ENCODE data around the gene ETS2. TPM values are rescaled to one million over a fixed set of nuclear protein-coding genes. Genes with fewer than 3 reads are reported as not detected.

Gene ETS2
- total RNA-seq, 6 donors from 2014 or later = 70.2 to 215 (median 143) TPM

DNA sequence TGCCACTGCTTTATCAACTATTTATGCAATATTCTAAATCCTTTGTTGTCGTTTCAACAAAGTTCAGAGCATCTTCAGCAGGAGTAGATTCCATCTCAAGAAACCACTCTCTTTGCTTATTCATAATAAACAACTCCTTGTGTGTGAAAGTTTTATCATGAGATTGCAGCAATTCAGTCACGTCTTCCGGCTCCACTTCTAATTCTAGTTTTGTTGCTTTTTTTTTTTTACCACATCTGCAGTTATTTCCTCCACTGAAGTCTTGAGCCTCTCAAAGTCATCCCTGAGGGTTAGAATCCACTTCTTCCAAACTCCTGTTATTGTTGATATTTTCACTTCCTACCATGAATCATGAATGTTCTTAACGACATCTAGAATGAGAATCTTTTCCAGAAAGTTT lies 14.8 kb upstream of the ETS2 start:
- DNase-seq (no peak), ATAC-seq (ENCODE audit: low FRiP score in 2 of 2) (no peak)
- 54 to 68% methylated on average over 4 of the region's 4 CpGs for WGBS, 2 donors
- Histone ChIP-seq H3K27ac (no peak overlapping the region), H3K4me3 (no peak overlapping the region), H3K4me1 (no peaks in the 10 kb centered on the region), H3K27me3 (no peaks in the 10 kb centered on the region), H3K36me3 (no peaks in the 10 kb centered on the region), H3K9me3 (no peaks in the 10 kb centered on the region)
- TF ChIP-seq EP300 (IDR thresholded peaks at IDR 0.05) (no peak), CTCF (IDR thresholded peaks at IDR 0.05) (no peak), POLR2AphosphoS5 (IDR thresholded peaks at IDR 0.05) (no peak), POLR2A (IDR thresholded peaks at IDR 0.05) (no peak)

DNA sequence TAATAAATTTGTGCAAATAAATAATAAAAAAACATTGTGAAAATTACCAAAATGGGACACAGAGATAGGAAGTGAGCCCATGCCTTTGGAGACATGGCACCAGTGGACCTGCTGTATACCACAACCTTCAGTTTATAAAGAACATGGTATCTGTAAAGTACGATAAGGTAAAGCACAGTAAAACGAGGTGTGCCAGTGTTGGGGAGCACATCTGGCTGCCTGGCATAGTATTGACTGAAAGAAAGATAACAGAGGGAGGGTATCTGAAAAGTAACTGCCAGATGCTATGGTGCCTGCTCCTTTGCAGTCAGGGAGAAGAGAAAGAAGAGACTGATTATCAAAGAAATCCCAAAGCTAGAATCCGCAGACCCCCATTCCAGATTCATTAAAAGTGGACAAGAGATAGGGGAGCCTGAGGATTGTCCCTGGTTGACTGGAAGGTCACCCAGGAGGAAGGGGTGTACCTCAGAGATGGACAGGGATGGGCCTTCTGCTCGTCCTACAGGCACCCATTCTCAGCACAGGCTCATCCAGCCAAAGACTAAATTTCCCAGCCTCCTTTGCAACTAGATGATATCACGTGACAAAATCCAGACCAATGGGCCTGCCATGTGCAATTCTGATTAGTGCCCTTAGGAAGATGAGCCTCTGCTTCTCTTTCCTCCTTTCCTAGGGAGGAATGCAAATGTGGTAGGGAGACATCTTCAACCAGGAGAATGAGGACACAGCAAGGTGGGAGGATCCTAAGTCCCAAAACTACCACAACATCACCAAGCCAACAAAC lies 12.9 kb upstream of the ETS2 start:
- Histone ChIP-seq H3K9me3 (no peaks in the 10 kb centered on the region), H3K4me3 (no peak overlapping the region), H3K27me3 (no peaks in the 10 kb centered on the region), H3K27ac (no peak overlapping the region), H3K4me1 (no peaks in the 10 kb centered on the region), H3K36me3 (no peaks in the 10 kb centered on the region)
- DNase-seq (no peak), ATAC-seq (ENCODE audit: low FRiP score in 2 of 2) (no peak)
- TF ChIP-seq POLR2AphosphoS5 (IDR thresholded peaks at IDR 0.05) (no peak), POLR2A (IDR thresholded peaks at IDR 0.05) (no peak), EP300 (IDR thresholded peaks at IDR 0.05) (no peak), CTCF (IDR thresholded peaks at IDR 0.05) (no peak)
- 88 to 92% methylated on average over 5 of the region's 5 CpGs for WGBS, 2 donors

- ATAC-seq (ENCODE audit: low FRiP score in 2 of 2) (no peak), DNase-seq (no peak)
- H3K36me3 ChIP-seq = no peaks in the 10 kb centered on the region
- H3K4me1 ChIP-seq = no peaks in the 10 kb centered on the region
- H3K27ac ChIP-seq = no peak overlapping the region
- no peaks in the 10 kb centered on the region for H3K9me3 ChIP-seq
- H3K27me3 ChIP-seq = no peaks in the 10 kb centered on the region
- no peak overlapping the region for H3K4me3 ChIP-seq
- WGBS, 2 donors = 85 to 91% methylated on average over 12 to 16 of the region's 16 CpGs
- TF ChIP-seq POLR2A (IDR thresholded peaks at IDR 0.05) (no peak), POLR2AphosphoS5 (IDR thresholded peaks at IDR 0.05) (no peak), CTCF (IDR thresholded peaks at IDR 0.05) (no peak), EP300 (IDR thresholded peaks at IDR 0.05) (no peak)
These were observed 11.6 kb upstream of the ETS2 start for GRCh38 chr21:38793926-38794713.

GRCh38 chr21:38794978-38795377 lies 10.8 kb upstream of the ETS2 start:
- Histone ChIP-seq H3K27ac (no peak overlapping the region), H3K27me3 (no peaks in the 10 kb centered on the region), H3K4me1 (no peaks in the 10 kb centered on the region), H3K4me3 (no peak overlapping the region), H3K36me3 (no peaks in the 10 kb centered on the region), H3K9me3 (no peaks in the 10 kb centered on the region)
- ATAC-seq (ENCODE audit: low FRiP score in 2 of 2) (no peak), DNase-seq (no peak)
- TF ChIP-seq CTCF (IDR thresholded peaks at IDR 0.05) (no peak), EP300 (IDR thresholded peaks at IDR 0.05) (no peak), POLR2AphosphoS5 (IDR thresholded peaks at IDR 0.05) (no peak), POLR2A (IDR thresholded peaks at IDR 0.05) (no peak)
- WGBS, 2 donors = 83 to 90% methylated on average over 6 of the region's 6 CpGs
